ENCODE data around the gene SEMA7A. TPM values are rescaled to one million over a fixed set of nuclear protein-coding genes. Genes with fewer than 3 reads are reported as not detected.

SEMA7A gene
- total RNA-seq, 1 experiment from 2014 or later = 0.45 TPM

GRCh38 chr15:74381481-74381880, 52.3 kb downstream of the SEMA7A start:
- H3K27me3 ChIP-seq (replicated peaks; ENCODE audit: insufficient read depth, low read depth, low read length, poor library complexity) = no peaks in the 10 kb centered on the region
- BruUV-seq (replicated peaks) = no TSS peak
- no peak for DNase-seq (ENCODE audit: low spot score)
- no peaks in the 10 kb centered on the region for H3K4me1 ChIP-seq (ENCODE audit: insufficient read depth, low read length, poor library complexity, severe bottlenecking)
- H3K4me3 ChIP-seq (ENCODE audit: low read depth, low read length, poor library complexity, severe bottlenecking) = no peak overlapping the region
- no peaks in the 10 kb centered on the region for H3K9me3 ChIP-seq (ENCODE audit: low read depth, low read length, poor library complexity, severe bottlenecking)
- H3K36me3 ChIP-seq (ENCODE audit: insufficient read depth, low read length, poor library complexity, severe bottlenecking) = no peaks in the 10 kb centered on the region
- no peak overlapping the region for H3K27ac ChIP-seq (ENCODE audit: low read depth, low read length, poor library complexity, severe bottlenecking)
- intact Hi-C loops (cut with micrococcal nuclease; ENCODE audit: unreplicated experiment) = no loop called here
- ChIA-PET POLR2A (ENCODE audit: low non-redundant PET) (no interaction called here), CTCF (interaction anchor here (0.7 to 1.5 kb wide), 3 partner anchors 50 to 108 kb away, joined by 7 to 10 read pairs (median 8); no protein-coding TSS in a partner anchor)
- TF ChIP-seq CTCF (conservative IDR thresholded peaks at IDR 0.05; ENCODE audit: low read depth, low read length) = no peak
- no peak for TF ChIP-seq EZH2 (IDR thresholded peaks at IDR 0.05; ENCODE audit: borderline replicate concordance, low read depth, low read length, poor library complexity, severe bottlenecking)

- ChIA-PET POLR2A (ENCODE audit: low non-redundant PET) (no interaction called here), CTCF (interaction anchor here (0.7 to 1.5 kb wide), 3 partner anchors 51 to 108 kb away, joined by 7 to 10 read pairs (median 8); no protein-coding TSS in a partner anchor)
- Histone ChIP-seq H3K27ac (ENCODE audit: low read depth, low read length, poor library complexity, severe bottlenecking) (no peak overlapping the region), H3K4me3 (ENCODE audit: low read depth, low read length, poor library complexity, severe bottlenecking) (no peak overlapping the region), H3K36me3 (ENCODE audit: insufficient read depth, low read length, poor library complexity, severe bottlenecking) (no peaks in the 10 kb centered on the region), H3K4me1 (ENCODE audit: insufficient read depth, low read length, poor library complexity, severe bottlenecking) (no peaks in the 10 kb centered on the region), H3K27me3 (replicated peaks; ENCODE audit: insufficient read depth, low read depth, low read length, poor library complexity) (no peaks in the 10 kb centered on the region), H3K9me3 (ENCODE audit: low read depth, low read length, poor library complexity, severe bottlenecking) (no peaks in the 10 kb centered on the region)
- intact Hi-C loops (cut with micrococcal nuclease; ENCODE audit: unreplicated experiment) = no loop called here
- BruUV-seq (replicated peaks) = no TSS peak
- TF ChIP-seq EZH2 (IDR thresholded peaks at IDR 0.05; ENCODE audit: borderline replicate concordance, low read depth, low read length, poor library complexity, severe bottlenecking) = no peak
- no peak for TF ChIP-seq CTCF (conservative IDR thresholded peaks at IDR 0.05; ENCODE audit: low read depth, low read length)
- DNase-seq (ENCODE audit: low spot score) = no peak
These were observed 52.6 kb downstream of the SEMA7A start for GRCh38 chr15:74381190-74381453.

- intact Hi-C loops (cut with micrococcal nuclease; ENCODE audit: unreplicated experiment) = no loop called here
- no peak for DNase-seq (ENCODE audit: low spot score)
- no TSS peak for BruUV-seq (replicated peaks)
- Histone ChIP-seq H3K4me1 (ENCODE audit: insufficient read depth, low read length, poor library complexity, severe bottlenecking) (no peaks in the 10 kb centered on the region), H3K4me3 (ENCODE audit: low read depth, low read length, poor library complexity, severe bottlenecking) (no peak overlapping the region), H3K9me3 (ENCODE audit: low read depth, low read length, poor library complexity, severe bottlenecking) (no peaks in the 10 kb centered on the region), H3K27ac (ENCODE audit: low read depth, low read length, poor library complexity, severe bottlenecking) (no peak overlapping the region), H3K27me3 (replicated peaks; ENCODE audit: insufficient read depth, low read depth, low read length, poor library complexity) (no peaks in the 10 kb centered on the region), H3K36me3 (ENCODE audit: insufficient read depth, low read length, poor library complexity, severe bottlenecking) (no peaks in the 10 kb centered on the region)
- ChIA-PET POLR2A (ENCODE audit: low non-redundant PET) (no interaction called here), CTCF (interaction anchor here (0.6 to 0.7 kb wide), 2 partner anchors 51 to 128 kb away, joined by 5 to 10 read pairs; no protein-coding TSS in a partner anchor)
- TF ChIP-seq CTCF (conservative IDR thresholded peaks at IDR 0.05; ENCODE audit: low read depth, low read length) = no peak
These were observed 53.2 kb downstream of the SEMA7A start for GRCh38 chr15:74380361-74381189.

All from A673 (cell line).